Activated CD4-positive, alpha-beta T cell treated with anti-CD3 and anti-CD28 coated beads, Interleukin-2, amount 50 U/mL, for 48 hours (primary cell): ENCODE measurements around the gene PLA2G15.
A peak's percentile ranks its signal among the peaks of the same experiment; 100 is the strongest.

ENCODE experiments used
- DNase-seq, 2 experiments: peaks; one replicate each; pipeline ENCODE4 v3.0.0-alpha.2; 2020

The PLA2G15 gene, protein sequence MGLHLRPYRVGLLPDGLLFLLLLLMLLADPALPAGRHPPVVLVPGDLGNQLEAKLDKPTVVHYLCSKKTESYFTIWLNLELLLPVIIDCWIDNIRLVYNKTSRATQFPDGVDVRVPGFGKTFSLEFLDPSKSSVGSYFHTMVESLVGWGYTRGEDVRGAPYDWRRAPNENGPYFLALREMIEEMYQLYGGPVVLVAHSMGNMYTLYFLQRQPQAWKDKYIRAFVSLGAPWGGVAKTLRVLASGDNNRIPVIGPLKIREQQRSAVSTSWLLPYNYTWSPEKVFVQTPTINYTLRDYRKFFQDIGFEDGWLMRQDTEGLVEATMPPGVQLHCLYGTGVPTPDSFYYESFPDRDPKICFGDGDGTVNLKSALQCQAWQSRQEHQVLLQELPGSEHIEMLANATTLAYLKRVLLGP

DNA sequence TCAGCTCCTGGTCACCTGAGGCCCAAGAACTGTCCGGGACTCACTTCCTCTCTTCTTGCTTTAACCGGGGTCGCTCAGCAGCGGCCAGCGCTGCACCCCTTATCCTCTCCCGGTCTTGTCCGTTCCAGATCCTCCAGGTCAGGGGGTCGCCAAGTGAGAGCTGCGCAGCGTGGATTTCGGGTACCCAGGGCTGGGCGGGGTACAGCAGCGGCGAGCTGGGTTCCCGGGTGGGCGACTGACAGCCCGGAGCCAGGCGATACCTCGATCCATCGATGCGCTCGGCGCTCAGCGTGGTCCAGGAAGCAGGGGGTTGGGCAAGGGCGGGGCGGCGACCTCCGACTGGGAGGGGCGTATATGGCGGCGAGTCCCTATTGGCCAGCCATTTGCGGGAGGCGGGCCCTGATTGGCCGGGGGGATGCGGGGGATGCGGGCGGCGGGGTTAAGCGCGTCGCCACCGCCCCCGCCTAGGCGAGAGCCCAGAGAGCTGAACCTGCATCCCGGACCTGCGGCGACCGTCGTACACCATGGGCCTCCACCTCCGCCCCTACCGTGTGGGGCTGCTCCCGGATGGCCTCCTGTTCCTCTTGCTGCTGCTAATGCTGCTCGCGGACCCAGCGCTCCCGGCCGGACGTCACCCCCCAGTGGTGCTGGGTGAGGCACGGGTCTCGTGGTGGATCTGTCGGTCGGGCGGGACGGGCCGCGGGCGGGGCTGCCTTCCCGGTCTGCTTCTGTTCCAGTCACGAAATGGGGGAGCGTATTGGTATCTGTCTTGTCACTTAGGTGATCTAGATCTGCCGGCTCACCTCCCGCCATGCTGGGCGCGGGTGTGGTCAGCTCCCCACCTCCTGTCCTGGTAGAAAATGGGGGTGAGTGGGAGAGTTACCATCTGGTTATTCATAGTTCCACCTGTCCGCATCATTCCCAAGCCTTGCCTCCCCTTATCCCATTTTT lies at the start of gene PLA2G15:
TSS of gene PLA2G15 (plus strand) at position 471 of the 951 bp plus-strand sequence. CDS start at position 525, 54 bp downstream.
- peak; percentile 98 for DNase-seq

GRCh38 chr16:68197250-68197649 lies 47.9 kb upstream of the PLA2G15 start:
- DNase-seq = no peak

DNA sequence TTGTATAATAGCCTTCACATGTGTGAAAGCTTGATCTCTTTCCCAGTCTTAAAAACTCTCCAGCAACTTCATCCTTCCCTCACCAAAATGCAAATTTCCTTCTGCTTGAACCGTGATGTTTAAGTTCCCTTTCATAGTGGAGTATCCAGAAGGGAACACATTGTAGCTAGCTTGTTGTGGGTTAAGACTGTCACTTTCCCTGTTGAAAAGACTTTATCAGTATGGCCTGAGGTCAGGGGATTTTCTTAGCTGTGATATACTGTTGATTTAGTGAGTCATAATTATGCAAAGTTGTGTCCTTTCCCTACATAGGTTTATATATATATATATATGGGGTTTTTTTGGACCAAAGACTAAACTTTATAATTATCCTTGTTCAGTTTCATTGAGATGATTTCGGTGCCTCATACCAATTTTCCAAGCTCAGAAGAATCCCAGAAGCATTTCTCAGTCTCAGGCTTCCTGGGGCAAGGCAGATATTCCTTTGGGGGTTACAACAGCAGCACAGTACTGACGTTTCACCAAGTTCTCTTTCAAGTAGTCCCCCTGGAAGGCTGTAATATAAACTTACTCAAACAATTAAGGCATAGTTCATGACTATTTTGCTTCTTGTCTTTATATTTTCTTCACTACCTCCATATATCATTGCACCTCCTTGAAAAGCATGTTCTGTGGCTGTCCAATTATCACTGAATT lies 44.9 kb upstream of the PLA2G15 start:
- no peak for DNase-seq

DNA sequence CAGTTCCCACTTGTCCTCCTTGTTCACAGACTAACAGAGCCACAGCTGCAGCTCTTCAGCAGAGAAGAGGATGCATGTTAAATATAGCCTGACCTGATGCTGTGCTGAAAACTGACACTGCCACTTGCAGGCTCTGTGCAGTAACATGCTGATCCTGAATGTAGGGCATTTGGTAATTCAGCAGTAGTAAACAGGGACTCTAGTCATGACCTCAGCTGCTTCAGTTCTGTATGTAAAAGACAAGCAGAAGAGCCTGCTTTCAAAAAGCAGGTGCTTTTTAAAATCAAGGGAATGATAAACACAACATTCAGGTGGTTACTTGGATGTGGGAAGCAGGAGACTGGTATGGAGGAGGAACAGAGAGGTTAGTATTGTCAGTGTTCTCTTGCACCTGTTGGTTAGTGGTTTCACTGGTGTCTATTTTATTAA lies 43.1 kb upstream of the PLA2G15 start:
- no peak for DNase-seq

DNA sequence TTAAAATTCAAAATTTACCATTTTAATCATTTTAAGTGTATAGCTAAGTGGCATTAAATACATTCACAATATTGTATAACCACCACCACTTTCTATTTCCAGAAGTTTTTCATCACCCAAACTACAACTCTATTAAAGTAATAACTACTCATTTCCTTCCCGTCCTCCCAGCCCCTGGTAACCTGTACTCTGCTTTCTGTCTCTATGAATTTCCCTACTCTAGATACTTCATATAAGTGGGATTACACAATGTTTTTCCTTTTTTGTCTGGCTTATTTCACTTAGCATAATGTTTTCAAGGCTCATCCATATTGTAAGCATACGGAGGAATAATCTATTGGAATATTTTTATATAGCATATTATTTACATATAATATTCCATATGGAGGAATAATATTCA lies 38.9 kb upstream of the PLA2G15 start:
- DNase-seq = no peak

- DNase-seq = no peak
Observed at GRCh38 chr16:68214726-68215125, 30.4 kb upstream of the PLA2G15 start.

- DNase-seq = no peak
Observed at GRCh38 chr16:68215302-68215701, 29.9 kb upstream of the PLA2G15 start.

GRCh38 chr16:68216240-68216639 lies 28.9 kb upstream of the PLA2G15 start:
- no peak for DNase-seq

GRCh38 chr16:68217506-68217905 lies 27.7 kb upstream of the PLA2G15 start:
- DNase-seq = no peak

DNA sequence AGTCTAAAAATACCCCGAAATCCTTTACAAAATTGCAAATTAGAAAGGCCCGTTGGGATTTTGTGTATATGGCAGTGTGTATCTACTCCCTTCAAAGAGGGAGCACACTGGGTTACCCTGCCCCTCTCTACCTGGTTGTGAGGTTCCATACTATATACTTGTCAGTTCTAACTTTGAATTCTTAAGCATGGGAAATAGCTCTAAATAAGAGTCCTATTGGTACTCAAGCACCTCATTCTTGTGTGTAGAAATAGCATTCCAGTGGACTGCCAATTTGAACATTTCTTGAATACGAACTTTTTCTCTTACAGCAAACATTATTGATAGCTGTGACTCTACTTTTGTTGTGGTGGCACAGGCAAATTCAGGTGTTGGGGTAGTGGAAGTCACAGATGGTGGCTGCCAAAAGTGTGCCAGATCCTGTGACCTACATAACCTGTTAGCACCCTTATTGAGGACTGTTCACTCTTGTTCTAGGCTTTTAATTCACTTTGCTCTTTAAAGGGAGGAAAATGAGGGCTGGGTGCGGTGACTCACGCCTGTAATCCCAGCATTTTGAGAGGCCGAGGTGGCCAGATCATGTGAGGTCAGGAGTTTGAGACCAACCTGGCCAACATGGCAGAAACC lies 25.3 kb upstream of the PLA2G15 start:
- DNase-seq = no peak

DNA sequence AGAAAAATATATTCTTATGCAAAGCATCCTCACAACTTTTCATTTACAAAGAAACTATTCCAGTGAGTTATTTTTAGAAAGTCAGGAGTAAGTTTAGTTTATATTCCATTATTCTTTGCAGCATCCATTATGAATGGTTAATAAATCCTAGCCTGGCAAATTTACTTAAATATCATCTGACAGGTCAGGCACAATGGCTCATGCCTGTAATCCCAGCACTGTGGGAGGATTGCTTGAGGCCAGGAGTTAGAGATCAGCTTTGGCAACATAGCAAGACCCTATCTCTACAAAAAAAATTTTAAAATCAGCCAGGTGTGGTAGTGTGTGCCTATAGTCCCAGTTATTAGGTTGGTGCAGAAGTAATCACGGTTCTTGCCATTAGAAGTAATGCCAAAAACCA lies 22.1 kb upstream of the PLA2G15 start:
- DNase-seq = no peak

DNA sequence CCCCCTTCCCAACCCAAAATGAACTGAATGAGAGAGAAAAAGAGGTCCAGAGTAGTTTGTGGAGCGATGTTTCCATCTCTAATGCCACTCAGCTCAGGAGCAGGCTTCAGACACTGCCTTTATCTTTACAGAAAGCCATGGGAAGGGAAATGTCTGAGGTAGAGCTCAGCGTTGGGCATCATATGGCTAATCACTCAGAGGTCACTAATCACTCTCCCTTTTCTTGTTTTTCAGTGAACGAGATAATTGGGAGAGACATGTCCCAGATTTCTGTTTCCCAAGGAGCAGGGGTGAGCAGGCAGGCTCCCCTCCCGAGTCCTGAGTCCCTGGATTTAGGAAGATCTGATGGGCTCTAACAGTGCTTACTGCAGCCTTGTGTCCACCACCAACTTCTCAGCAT lies 19.1 kb upstream of the PLA2G15 start:
- no peak for DNase-seq

DNA sequence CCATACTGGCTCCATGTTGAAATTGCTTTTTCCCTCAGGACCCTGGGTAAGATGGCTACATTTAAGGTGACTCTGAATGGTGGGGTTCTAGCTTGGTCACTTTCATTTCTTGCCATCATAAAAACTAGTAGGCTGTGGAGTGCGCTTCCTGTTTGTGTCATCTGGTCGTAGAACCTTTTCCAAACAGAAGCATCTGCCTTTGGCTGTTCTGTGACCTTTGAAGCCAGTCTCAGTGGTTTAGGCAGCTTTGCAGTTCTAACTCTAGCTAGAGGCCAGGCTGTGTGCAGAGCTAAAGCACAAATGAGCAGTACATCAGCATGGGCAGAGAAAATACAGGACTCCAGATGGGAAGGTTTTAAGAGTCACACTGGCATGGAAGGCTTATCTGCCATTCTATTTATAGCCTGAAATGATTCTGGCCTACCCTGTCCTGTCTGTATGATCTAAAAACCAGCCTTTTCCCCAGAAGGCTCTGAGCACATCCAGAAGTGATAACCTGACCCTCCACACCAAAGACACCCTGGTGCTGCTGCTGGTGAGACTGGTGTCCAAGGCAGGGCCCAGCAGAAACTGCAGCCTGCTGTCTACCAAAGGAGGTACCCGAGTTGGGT lies 17.9 kb upstream of the PLA2G15 start:
- DNase-seq = no peak

- no peak for DNase-seq
Observed at GRCh38 chr16:68227850-68228553, 17.2 kb upstream of the PLA2G15 start.

- DNase-seq = no peak
Observed at GRCh38 chr16:68228652-68229051, 16.5 kb upstream of the PLA2G15 start.

GRCh38 chr16:68229431-68230175 lies 15.6 kb upstream of the PLA2G15 start:
- DNase-seq = peak; percentile 46 to 56

DNA sequence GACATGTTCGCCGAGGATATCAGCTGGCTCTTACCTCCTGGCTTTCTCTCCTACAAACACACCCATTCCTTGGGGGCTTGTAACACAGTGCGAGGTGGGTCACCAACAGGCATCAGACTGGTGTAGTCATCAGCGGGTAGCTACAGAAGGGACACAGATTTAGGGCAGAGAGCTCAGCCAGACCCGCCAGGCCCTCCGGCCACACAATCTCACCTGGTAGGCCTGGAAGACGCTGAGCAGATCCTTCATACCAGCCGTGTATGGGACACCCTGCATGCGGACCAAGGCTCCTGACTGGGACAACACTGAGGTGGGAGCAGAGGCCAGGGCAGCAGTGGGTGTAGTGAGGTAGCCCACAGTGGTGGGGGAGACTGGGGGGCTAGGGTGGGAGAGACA lies 15.0 kb upstream of the PLA2G15 start:
- DNase-seq = no peak

DNA sequence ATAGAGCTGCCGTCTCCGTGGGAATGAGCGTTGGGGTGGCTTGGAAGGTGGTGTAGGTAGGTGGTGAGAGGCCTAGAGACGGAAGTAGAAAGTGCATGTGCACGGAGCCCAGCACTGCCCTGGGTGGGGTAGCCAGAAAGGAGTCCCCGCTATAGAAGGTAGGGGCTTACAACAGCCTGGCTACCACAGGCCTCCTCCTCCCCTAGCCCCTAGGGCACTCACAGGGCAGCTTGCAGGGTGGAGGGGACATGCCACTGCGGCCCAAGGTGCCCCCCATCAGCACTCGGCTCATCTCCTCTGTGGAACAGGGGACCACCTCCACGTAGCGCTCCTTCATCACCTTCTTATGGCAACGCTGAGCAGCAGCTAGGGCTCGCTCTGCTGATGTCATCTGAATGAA lies 14.2 kb upstream of the PLA2G15 start:
- DNase-seq = no peak

DNA sequence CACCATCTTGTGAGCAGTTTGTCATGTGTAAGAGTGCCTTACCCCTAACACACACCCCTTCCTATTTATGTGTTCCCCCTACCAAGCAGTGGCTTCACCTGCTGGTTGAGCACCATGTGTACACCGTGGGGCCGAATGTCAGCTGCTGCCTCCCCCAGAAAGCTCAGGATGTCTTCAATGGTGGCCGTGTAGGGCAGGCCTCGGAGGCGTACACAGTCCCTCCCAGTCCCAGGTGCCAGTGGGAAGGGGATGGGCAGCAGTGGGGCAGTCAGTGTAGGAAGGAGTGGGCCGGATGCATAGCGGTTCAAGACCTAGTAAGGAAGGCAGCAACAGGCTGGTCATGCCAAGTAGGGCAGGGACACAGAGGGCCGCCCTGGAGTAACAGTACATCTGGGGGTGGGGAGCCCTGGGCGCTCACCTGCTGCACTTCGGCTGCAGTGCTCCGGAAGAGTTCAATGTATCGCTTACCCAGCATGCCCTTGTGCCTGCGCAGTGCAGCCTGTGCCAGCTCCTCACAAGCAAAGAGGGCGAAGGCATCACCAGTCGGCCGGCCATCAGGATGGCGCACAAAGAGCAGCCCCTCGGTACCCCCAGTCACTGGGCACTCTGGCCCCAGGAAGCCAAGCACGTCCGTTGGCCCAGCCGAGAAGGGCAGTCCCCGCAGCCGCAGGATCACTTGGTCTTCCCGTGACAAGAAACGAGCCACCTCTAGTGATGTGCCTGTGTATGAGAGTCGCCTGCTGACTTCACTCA lies 13.6 kb upstream of the PLA2G15 start:
- no peak for DNase-seq

- no peak for DNase-seq
Observed at GRCh38 chr16:68232335-68232734, 12.8 kb upstream of the PLA2G15 start.
